Left cardiac atrium (tissue), 4 donors: ENCODE results near the gene DISP1. TPM values are rescaled to one million over a fixed set of nuclear protein-coding genes. Genes with fewer than 3 reads are reported as not detected.
"Not testable (repeated sequence)": the region's sequence is repeated elsewhere in the genome, so short reads cannot be mapped to it uniquely, and the experiment has no call there.

Source experiments
- ATAC-seq, 2 donors: fragments of 200-7000 bp; cut with Tn5 transposase; one replicate each; pipeline ENCODE4 v1.9.1; 2020; ENCODE audit warnings: mild to moderate bottlenecking in 2 of 2, moderate library complexity in 2 of 2
- DNase-seq: peaks from one replicate; pipeline ENCODE4 v3.0.0-alpha.2; 2020
- intact Hi-C, 2 donors: fragments of 100-400 bp; cut with DNase I; formaldehyde crosslinking; loops; one replicate each; pipeline versions ENCODE4 v1.14.1 to v1.15.1; 2022 to 2023
- total RNA-seq, 2 donors: library from RNA; stranded (reverse); fragmentation: NEBNext Ultra II Directional; extraction: Animal tissue kit (Norgen Biotek cat#: 25700); gene quantifications; one replicate each; pipeline ENCODE4 v1.2.1, GENCODE V29; 2021
- donor health status: DM: no; HTN: yes; CAD: no.
- donor health status: DM: no; HTN: yes; CAD: no; lungs with severe emphysema.
- donor health status: DM: yes; HTN: yes; CAD: no.
- donor health status: Dilated cardiomyopathy.

Gene DISP1
- total RNA-seq, 2 donors from 2014 or later: 4.2 to 8.0 TPM

- no peak for ATAC-seq
- intact Hi-C loops: no loop called here
- no peak for DNase-seq
These were observed 30.9 kb downstream of the DISP1 start for GRCh38 chr1:222845763-222846162.

- ATAC-seq, intact Hi-C loops, DNase-seq: not testable (repeated sequence)
These were observed 35.7 kb downstream of the DISP1 start for GRCh38 chr1:222850550-222850949.

- ATAC-seq (peak in 1 of 2 donors; percentile 64), DNase-seq (no peak)
- intact Hi-C loops: no loop called here
These were observed 37.5 kb downstream of the DISP1 start for GRCh38 chr1:222852326-222852725.

- intact Hi-C loops: no loop called here
- ATAC-seq (no peak), DNase-seq (no peak)
These were observed 46.2 kb downstream of the DISP1 start for GRCh38 chr1:222861062-222861461.

Other genes starting within 250 kb of the DISP1 start
- 1 to 10 TPM; 4.0 to 4.2 TPM for gene TAF1A, start 225.1 kb upstream of the DISP1 start, total RNA-seq
- 10 to 100 TPM; 52.9 to 55.8 TPM for gene MIA3, start 196.9 kb upstream of the DISP1 start, total RNA-seq
- 10 to 100 TPM; 64.7 to 71.3 TPM for gene AIDA, start 102.5 kb upstream of the DISP1 start, total RNA-seq
- 10 to 100 TPM; 23.1 to 28.2 TPM for gene BROX, start 102.5 kb upstream of the DISP1 start, total RNA-seq
- gene FAM177B, start 77.8 kb upstream of the DISP1 start, total RNA-seq: not detected